Right lobe of liver (tissue), 6 donors: Measurements from ENCODE around the gene VGLL3. TPM values are rescaled to one million over a fixed set of nuclear protein-coding genes. Genes with fewer than 3 reads are reported as not detected.

Source experiments
- ATAC-seq, 4 donors: fragments of 200-7000 bp; cut with Tn5 transposase; one replicate each; pipeline ENCODE4 v1.9.1; 2020; ENCODE audit warnings: mild to moderate bottlenecking in 4 of 4, moderate library complexity in 4 of 4
- DNase-seq, 3 donors: peaks; one replicate each; pipeline ENCODE4 v3.0.0-alpha.2; 2020
- H3K27ac ChIP-seq, 3 donors: fragments of 200-600 bp; one replicate each; pipeline ENCODE4 v1.8.0; 2022
- H3K27me3 ChIP-seq, 2 donors: fragments of 200-600 bp; one replicate each; pipeline ENCODE4 v1.8.0; 2022
- H3K36me3 ChIP-seq, 4 donors: fragments of 200-600 bp; sonication (generic) in 1 of 4; one replicate each; pipeline versions ENCODE4 v1.5.1 to v1.8.0; 2017 to 2022; ENCODE audit warnings: control low read depth in 1 of 4
- H3K4me1 ChIP-seq, 4 donors: fragments of 200-600 bp; sonication (generic) in 1 of 4; one replicate each; pipeline versions ENCODE4 v1.5.1 to v1.8.0; 2017 to 2022; ENCODE audit warnings: control low read depth in 1 of 4
- H3K4me3 ChIP-seq, 3 donors: fragments of 200-600 bp; one replicate each; pipeline ENCODE4 v1.8.0; 2022
- H3K9me3 ChIP-seq, 4 donors: fragments of 200-600 bp; sonication (generic) in 1 of 4; one replicate each; pipeline versions ENCODE4 v1.5.1 to v1.8.0; 2017 to 2022; ENCODE audit warnings: control low read depth in 1 of 4
- POLR2A ChIP-seq: fragments of 450-650 bp; IDR thresholded peaks from one replicate; pipeline ENCODE4 v1.6.1; 2017; ENCODE audit warnings: antibody characterized with exemption, mild to moderate bottlenecking
- WGBS: methylation state at CpG from one replicate; pipeline ENCODE4 v1.1.6; 2018; ENCODE audit warnings: low coverage, low lambda C conversion rate; ENCODE audit not compliant: insufficient coverage; ENCODE audit errors: missing lambda C conversion rate; 5-methylcytosine and 5-hydroxymethylcytosine counted together
- intact Hi-C, 2 donors: fragments of 100-400 bp; cut with DNase I; formaldehyde crosslinking; loops; one replicate each; pipeline versions ENCODE4 v1.11.2 to v1.14.1; 2022
- total RNA-seq, 6 experiments: library from RNA; depleted of rRNA in 2 of 6; stranded (reverse); fragments of >200 nt in 2 of 6; fragmentation: NEBNext Ultra II Directional in 3 of 6; extraction: Animal tissue kit (Norgen Biotek cat#: 25700) in 3 of 6; gene quantifications; one replicate each; pipeline versions ENCODE4 v1.1.0 to v1.2.4, GENCODE V29; 2016 to 2023
- TF ChIP-seq, protein P1 (sequence below), 4 donors: fragments of 200-600 bp in 3 of 4; fragments of 450-650 bp in 1 of 4; IDR thresholded peaks; one replicate each; pipeline versions ENCODE4 v1.5.1 to v1.8.0; 2016 to 2022; ENCODE audit warnings: antibody characterized with exemption in 4 of 4, mild to moderate bottlenecking in 2 of 4
- donor health status: DM: no; HTN: yes; CAD: no.
- donor health status: DM: no; HTN: no; CAD: no.
- donor health status: DM: no; HTN: no; CAD: no.
- donor health status: DM: no; HTN: yes; CAD: no.
- donor health status: DM: no; HTN: yes; CAD: no.

The VGLL3 gene
- total RNA-seq, 6 experiments from 2014 or later: 0.21 to 3.8 (median 0.79) TPM

DNA sequence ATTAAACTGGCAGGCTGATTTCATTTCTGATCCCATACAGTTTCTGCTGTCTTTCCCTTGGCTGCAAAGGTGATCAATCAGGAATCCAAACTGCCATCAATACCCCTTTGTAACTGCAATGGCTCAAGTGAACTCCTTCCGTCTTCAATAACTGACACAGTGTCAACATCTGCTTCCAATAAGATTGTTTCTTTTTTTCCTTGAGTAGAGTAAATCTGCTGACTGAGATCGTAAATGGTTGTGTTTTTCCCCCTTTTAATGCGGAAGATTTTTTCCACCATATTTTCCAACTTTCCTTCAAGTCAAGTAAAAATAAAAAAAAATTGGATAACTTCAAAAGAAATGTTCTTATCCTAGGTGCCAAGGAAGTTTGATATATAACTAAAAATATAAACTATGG lies 48.7 kb downstream of the VGLL3 start:
- no peak for ATAC-seq
- Histone ChIP-seq H3K27me3 (no peaks in the 10 kb centered on the region), H3K4me1 (no peaks in the 10 kb centered on the region), H3K9me3 (no peaks in the 10 kb centered on the region), H3K27ac (no peak overlapping the region), H3K4me3 (no peak overlapping the region), H3K36me3 (no peaks in the 10 kb centered on the region)
- intact Hi-C loops: no loop called here
- TF ChIP-seq, protein P1, sequence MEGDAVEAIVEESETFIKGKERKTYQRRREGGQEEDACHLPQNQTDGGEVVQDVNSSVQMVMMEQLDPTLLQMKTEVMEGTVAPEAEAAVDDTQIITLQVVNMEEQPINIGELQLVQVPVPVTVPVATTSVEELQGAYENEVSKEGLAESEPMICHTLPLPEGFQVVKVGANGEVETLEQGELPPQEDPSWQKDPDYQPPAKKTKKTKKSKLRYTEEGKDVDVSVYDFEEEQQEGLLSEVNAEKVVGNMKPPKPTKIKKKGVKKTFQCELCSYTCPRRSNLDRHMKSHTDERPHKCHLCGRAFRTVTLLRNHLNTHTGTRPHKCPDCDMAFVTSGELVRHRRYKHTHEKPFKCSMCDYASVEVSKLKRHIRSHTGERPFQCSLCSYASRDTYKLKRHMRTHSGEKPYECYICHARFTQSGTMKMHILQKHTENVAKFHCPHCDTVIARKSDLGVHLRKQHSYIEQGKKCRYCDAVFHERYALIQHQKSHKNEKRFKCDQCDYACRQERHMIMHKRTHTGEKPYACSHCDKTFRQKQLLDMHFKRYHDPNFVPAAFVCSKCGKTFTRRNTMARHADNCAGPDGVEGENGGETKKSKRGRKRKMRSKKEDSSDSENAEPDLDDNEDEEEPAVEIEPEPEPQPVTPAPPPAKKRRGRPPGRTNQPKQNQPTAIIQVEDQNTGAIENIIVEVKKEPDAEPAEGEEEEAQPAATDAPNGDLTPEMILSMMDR (IDR thresholded peaks at IDR 0.05): no peak
- no peak for TF ChIP-seq POLR2A
- 59% methylated on average over 3 of the region's 3 CpGs for whole genome bisulfite sequencing
- no peak for DNase-seq

DNA sequence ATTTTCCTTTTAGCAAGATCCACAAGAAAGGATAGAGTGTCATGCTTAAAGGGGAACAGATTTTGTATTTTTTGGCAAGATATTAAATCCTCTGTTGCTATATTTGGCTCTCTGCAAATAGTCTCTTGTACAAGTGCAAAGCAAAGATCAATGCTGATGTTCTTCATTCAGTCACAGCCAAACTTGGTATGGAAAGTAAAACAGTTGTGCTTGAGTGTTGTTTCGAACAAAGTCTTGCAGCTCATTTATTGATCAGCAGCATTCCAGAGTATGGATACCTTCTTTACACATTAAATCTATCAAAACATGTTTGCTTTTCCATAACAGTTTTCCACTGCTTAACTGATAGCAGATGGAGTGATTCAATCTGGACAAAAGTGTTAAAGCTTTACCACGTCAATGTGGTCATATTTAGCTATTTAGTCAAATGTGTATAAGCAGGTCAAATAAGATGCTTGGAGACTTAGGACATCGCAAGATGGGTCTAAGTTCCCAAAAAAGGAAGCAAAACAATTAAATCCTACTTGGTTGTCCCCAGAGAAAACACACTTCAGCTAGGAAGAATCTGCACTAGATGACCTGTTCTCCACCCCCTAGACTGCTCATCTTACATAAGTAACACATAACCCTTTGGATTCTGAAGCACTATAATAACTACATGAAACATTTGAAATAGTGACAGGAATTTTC lies 52.4 kb downstream of the VGLL3 start:
- intact Hi-C loops: no loop called here
- Histone ChIP-seq H3K4me3 (no peak overlapping the region), H3K9me3 (no peaks in the 10 kb centered on the region), H3K27me3 (no peaks in the 10 kb centered on the region), H3K27ac (no peak overlapping the region), H3K36me3 (no peaks in the 10 kb centered on the region), H3K4me1 (no peaks in the 10 kb centered on the region)
- DNase-seq (no peak), ATAC-seq (no peak)
- 34% methylated on average over 3 of the region's 3 CpGs for WGBS
- TF ChIP-seq, protein P1 (IDR thresholded peaks at IDR 0.05): no peak
- no peak for TF ChIP-seq POLR2A

DNA sequence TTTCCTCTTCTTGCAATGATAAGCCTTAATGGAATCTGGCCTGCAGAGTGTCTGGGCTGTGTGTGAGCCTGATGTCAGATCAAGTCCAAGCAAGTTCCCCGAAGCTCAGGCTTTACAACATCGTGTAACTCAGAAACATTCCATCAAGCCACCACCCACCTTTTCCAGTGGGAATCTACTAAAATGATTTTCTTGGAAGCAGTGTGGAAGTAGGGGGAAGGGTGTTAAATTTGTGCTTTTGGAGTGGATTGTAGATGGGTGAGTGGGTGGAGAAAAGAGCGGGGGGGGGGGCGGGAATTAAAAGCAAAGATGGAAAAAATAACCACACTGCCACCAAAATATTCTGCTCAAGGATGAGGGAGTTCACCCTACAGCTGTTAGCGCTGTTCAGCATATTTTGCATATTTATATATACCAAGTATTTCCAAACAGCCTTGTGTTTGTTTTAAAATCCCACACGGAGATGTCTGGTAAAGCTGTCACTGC lies 53.6 kb downstream of the VGLL3 start:
- intact Hi-C loops: no loop called here
- Histone ChIP-seq H3K9me3 (no peaks in the 10 kb centered on the region), H3K4me3 (no peak overlapping the region), H3K4me1 (no peaks in the 10 kb centered on the region), H3K27ac (no peak overlapping the region), H3K36me3 (no peaks in the 10 kb centered on the region), H3K27me3 (no peaks in the 10 kb centered on the region)
- ATAC-seq: no peak
- TF ChIP-seq, protein P1 (IDR thresholded peaks at IDR 0.05): no peak
- TF ChIP-seq POLR2A: no peak
- 51% methylated on average over 4 of the region's 6 CpGs for WGBS
- no peak for DNase-seq

DNA sequence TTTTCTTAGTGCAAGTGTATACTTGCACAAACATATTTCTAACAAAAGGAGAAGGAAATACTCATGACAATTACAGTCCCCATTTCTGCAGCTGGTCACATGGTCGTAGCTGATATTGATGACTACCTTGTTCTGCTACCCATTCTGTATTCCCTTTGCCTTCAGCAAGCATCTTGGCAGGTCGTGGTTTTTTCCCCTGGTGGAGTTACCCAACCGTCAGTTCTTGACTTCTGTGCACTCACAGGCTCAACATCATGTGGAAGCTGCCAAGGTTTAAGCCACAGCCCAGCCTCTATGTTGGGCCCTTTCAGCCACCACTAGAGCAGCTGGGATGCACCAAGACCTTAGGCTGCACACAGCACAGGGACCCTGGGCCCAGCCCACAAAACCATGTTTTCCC lies 56.1 kb downstream of the VGLL3 start:
- intact Hi-C loops: no loop called here
- H3K4me3 ChIP-seq: no peak overlapping the region
- TF ChIP-seq POLR2A: no peak
- TF ChIP-seq, protein P1 (IDR thresholded peaks at IDR 0.05): no peak
- 38% methylated on average over 2 of the region's 3 CpGs for WGBS
- H3K4me1 ChIP-seq: no peaks in the 10 kb centered on the region
- H3K27me3 ChIP-seq: no peaks in the 10 kb centered on the region
- H3K27ac ChIP-seq: no peak overlapping the region
- H3K36me3 ChIP-seq: no peaks in the 10 kb centered on the region
- no peak for DNase-seq
- no peak for ATAC-seq
- H3K9me3 ChIP-seq: no peaks in the 10 kb centered on the region
